Measurements from ENCODE around the gene SLC27A3.

Gene SLC27A3

GRCh38 chr1:153774780-153775457 lies at the start of gene SLC27A3:
SLC27A3 (plus strand) TSS chr1:153775407; CDS start chr1:153775498, 91 bp downstream.
- peak; percentile 66 for DNase-seq

GRCh38 chr1:153727463-153728304 lies 47.5 kb upstream of the SLC27A3 start, which contains the start of gene INTS3:
INTS3 (plus strand) TSS chr1:153728050; CDS start chr1:153728635, 585 bp downstream.
- peak; percentile 100 for DNase-seq

GRCh38 chr1:153728305-153729066 lies 46.7 kb upstream of the SLC27A3 start:
- DNase-seq: peak; percentile 63

GRCh38 chr1:153730468-153730988 lies 44.7 kb upstream of the SLC27A3 start:
- no peak for DNase-seq

- peak; percentile 49 for DNase-seq
Measured at GRCh38 chr1:153733970-153734369, 41.2 kb upstream of the SLC27A3 start.

- no peak for DNase-seq
Measured at GRCh38 chr1:153734396-153735089, 40.7 kb upstream of the SLC27A3 start.

- DNase-seq: no peak
Measured at GRCh38 chr1:153735090-153735420, 40.2 kb upstream of the SLC27A3 start.

- DNase-seq: no peak
Measured at GRCh38 chr1:153741986-153742385, 33.2 kb upstream of the SLC27A3 start.

GRCh38 chr1:153742411-153743142 lies 32.6 kb upstream of the SLC27A3 start:
- no peak for DNase-seq

GRCh38 chr1:153745417-153745816 lies 29.8 kb upstream of the SLC27A3 start:
- DNase-seq: no peak

- DNase-seq: no peak
Measured at GRCh38 chr1:153746174-153746573, 29.0 kb upstream of the SLC27A3 start.

- no peak for DNase-seq
Measured at GRCh38 chr1:153748903-153749302, 26.3 kb upstream of the SLC27A3 start.

GRCh38 chr1:153749408-153750005 lies 25.7 kb upstream of the SLC27A3 start:
- peak; percentile 75 for DNase-seq

GRCh38 chr1:153750026-153750995 lies 24.9 kb upstream of the SLC27A3 start:
- DNase-seq: no peak

- no peak for DNase-seq
Measured at GRCh38 chr1:153752072-153752471, 23.1 kb upstream of the SLC27A3 start.

GRCh38 chr1:153752571-153753195 lies 22.5 kb upstream of the SLC27A3 start:
- DNase-seq: no peak

- no peak for DNase-seq
Measured at GRCh38 chr1:153754266-153754665, 20.9 kb upstream of the SLC27A3 start.

- DNase-seq: no peak
Measured at GRCh38 chr1:153760440-153760839, 14.8 kb upstream of the SLC27A3 start.

GRCh38 chr1:153763365-153764225 lies 11.6 kb upstream of the SLC27A3 start:
- DNase-seq: no peak

All from DMS153 (cell line).